Measurements from ENCODE around the gene MYL7. TPM values are rescaled to one million over a fixed set of nuclear protein-coding genes. Genes with fewer than 3 reads are reported as not detected.

Gene MYL7
- total RNA-seq, 2 experiments from 2014 or later: not detected

GRCh38 chr7:44107116-44107960 lies 33.8 kb downstream of the MYL7 start:
- no peak overlapping the region for H3K27ac Mint-ChIP-seq
- H3K36me3 Mint-ChIP-seq: peaks cover 8% of the 10 kb centered on the region
- peaks cover 15% of the 10 kb centered on the region for H3K4me1 Mint-ChIP-seq
- DNase-seq: no peak
- no peak overlapping the region for H3K4me3 Mint-ChIP-seq
- no peaks in the 10 kb centered on the region for H3K27me3 Mint-ChIP-seq
- H3K9me3 Mint-ChIP-seq: no peaks in the 10 kb centered on the region

- H3K36me3 Mint-ChIP-seq: peaks cover 2% of the 10 kb centered on the region
- no peaks in the 10 kb centered on the region for H3K27me3 Mint-ChIP-seq
- no peaks in the 10 kb centered on the region for H3K9me3 Mint-ChIP-seq
- no peak overlapping the region for H3K27ac Mint-ChIP-seq
- no peak for DNase-seq
- peaks cover 15% of the 10 kb centered on the region for H3K4me1 Mint-ChIP-seq
- peak overlapping the region; percentile 86 for H3K4me3 Mint-ChIP-seq
Observed at GRCh38 chr7:44106311-44107065, 34.6 kb downstream of the MYL7 start.

- DNase-seq: no peak
- H3K9me3 Mint-ChIP-seq: no peaks in the 10 kb centered on the region
- H3K4me1 Mint-ChIP-seq: peaks cover 15% of the 10 kb centered on the region
- peaks cover 2% of the 10 kb centered on the region for H3K36me3 Mint-ChIP-seq
- H3K27me3 Mint-ChIP-seq: no peaks in the 10 kb centered on the region
- H3K4me3 Mint-ChIP-seq: peak overlapping the region; percentile 86
- H3K27ac Mint-ChIP-seq: peak overlapping the region; percentile 35
Observed at GRCh38 chr7:44105832-44106231, 35.3 kb downstream of the MYL7 start.

- peak overlapping the region; percentile 64 for H3K27ac Mint-ChIP-seq
- DNase-seq: no peak
- peak overlapping the region; percentile 86 for H3K4me3 Mint-ChIP-seq
- H3K36me3 Mint-ChIP-seq: peaks cover 2% of the 10 kb centered on the region
- no peaks in the 10 kb centered on the region for H3K27me3 Mint-ChIP-seq
- H3K9me3 Mint-ChIP-seq: no peaks in the 10 kb centered on the region
- H3K4me1 Mint-ChIP-seq: peaks cover 15% of the 10 kb centered on the region
Observed at GRCh38 chr7:44104860-44105771, 36.0 kb downstream of the MYL7 start.

- H3K9me3 Mint-ChIP-seq: no peaks in the 10 kb centered on the region
- H3K27ac Mint-ChIP-seq: peak within 1 kb of the TSS; percentile 66
- peak; percentile 53 for DNase-seq
- peak within 1 kb of the TSS; percentile 86 for H3K4me3 Mint-ChIP-seq
- peaks cover 2% of the 10 kb centered on the region for H3K36me3 Mint-ChIP-seq
- no peaks in the 10 kb centered on the region for H3K27me3 Mint-ChIP-seq
- H3K4me1 Mint-ChIP-seq: peaks cover 15% of the 10 kb centered on the region
Observed at GRCh38 chr7:44103923-44104859, 36.9 kb downstream of the MYL7 start, which contains the start of gene AEBP1. AEBP1 (plus strand) TSS chr7:44104345; CDS start chr7:44104666, 321 bp downstream.

- Mint-ChIP-seq H3K9me3 (no peaks in the 10 kb centered on the region), H3K36me3 (peaks cover 2% of the 10 kb centered on the region), H3K4me3 (peak overlapping the region; percentile 62), H3K4me1 (peaks cover 17% of the 10 kb centered on the region), H3K27me3 (no peaks in the 10 kb centered on the region), H3K27ac (no peak overlapping the region)
- no peak for DNase-seq
Observed at GRCh38 chr7:44103566-44103922, 37.6 kb downstream of the MYL7 start.

GRCh38 chr7:44102846-44103565 lies 38.1 kb downstream of the MYL7 start:
- Mint-ChIP-seq H3K36me3 (peaks cover 2% of the 10 kb centered on the region), H3K27ac (no peak overlapping the region), H3K27me3 (no peaks in the 10 kb centered on the region), H3K4me3 (peak overlapping the region; percentile 62), H3K9me3 (no peaks in the 10 kb centered on the region), H3K4me1 (peaks cover 20% of the 10 kb centered on the region)
- DNase-seq: no peak

GRCh38 chr7:44101966-44102845 lies 38.9 kb downstream of the MYL7 start:
- Mint-ChIP-seq H3K27me3 (no peaks in the 10 kb centered on the region), H3K27ac (no peak overlapping the region), H3K36me3 (peaks cover 2% of the 10 kb centered on the region), H3K9me3 (no peaks in the 10 kb centered on the region), H3K4me3 (no peak overlapping the region), H3K4me1 (peaks cover 27% of the 10 kb centered on the region)
- DNase-seq: no peak

GRCh38 chr7:44101303-44101965 lies 39.7 kb downstream of the MYL7 start:
- Mint-ChIP-seq H3K9me3 (no peaks in the 10 kb centered on the region), H3K36me3 (peaks cover 2% of the 10 kb centered on the region), H3K4me3 (no peak overlapping the region), H3K4me1 (peaks cover 35% of the 10 kb centered on the region), H3K27me3 (no peaks in the 10 kb centered on the region), H3K27ac (no peak overlapping the region)
- no peak for DNase-seq

- no peak overlapping the region for H3K4me3 Mint-ChIP-seq
- no peaks in the 10 kb centered on the region for H3K9me3 Mint-ChIP-seq
- no peaks in the 10 kb centered on the region for H3K27me3 Mint-ChIP-seq
- no peaks in the 10 kb centered on the region for H3K36me3 Mint-ChIP-seq
- no peak overlapping the region for H3K27ac Mint-ChIP-seq
- DNase-seq: no peak
- peaks cover 30% of the 10 kb centered on the region for H3K4me1 Mint-ChIP-seq
Observed at GRCh38 chr7:44100458-44101302, 40.5 kb downstream of the MYL7 start.

- Mint-ChIP-seq H3K36me3 (no peaks in the 10 kb centered on the region), H3K27me3 (no peaks in the 10 kb centered on the region), H3K4me3 (no peak overlapping the region), H3K4me1 (peaks cover 24% of the 10 kb centered on the region), H3K27ac (no peak overlapping the region), H3K9me3 (no peaks in the 10 kb centered on the region)
- DNase-seq: no peak
Observed at GRCh38 chr7:44099669-44100068, 41.5 kb downstream of the MYL7 start.
